Retinal pigment epithelial cell (primary cell): ENCODE data around the gene PRPF31.

Experiments
- DNase-seq: peaks from one replicate; pipeline ENCODE4 v3.0.0-alpha.2; 2010; ENCODE audit warnings: low read depth
- H3K4me3 ChIP-seq: 2 replicates; pipeline ENCODE4 v1.5.1; 2011; ENCODE audit warnings: mild to moderate bottlenecking, low read length, control low read depth, moderate library complexity
- TF ChIP-seq, protein P1 (sequence below): conservative IDR thresholded peaks from 2 replicates; pipeline ENCODE4 v1.5.1; 2011; ENCODE audit warnings: low read depth, low read length, control low read depth, inconsistent platforms

PRPF31 gene

DNA sequence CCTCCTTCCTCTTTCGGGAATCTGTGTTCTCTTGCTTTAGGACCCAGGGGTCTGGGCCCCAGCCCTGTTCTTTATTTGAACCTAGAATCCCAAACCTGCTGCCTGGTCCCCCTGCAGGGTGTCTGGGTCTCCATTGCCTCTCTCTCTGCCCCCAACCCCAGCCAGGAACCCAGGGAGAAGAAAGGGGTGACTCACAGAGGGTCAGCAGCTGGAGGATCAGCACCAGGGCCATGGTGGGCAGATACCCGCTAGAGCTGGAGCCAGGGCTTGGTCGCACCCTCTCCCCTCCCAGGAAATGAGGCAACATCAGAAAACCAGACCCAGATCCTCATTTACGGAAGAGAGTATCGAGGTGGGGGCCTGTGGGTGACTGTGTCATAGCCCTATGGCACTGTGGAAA lies 15.0 kb upstream of the PRPF31 start, which contains the start of gene OSCAR:
TSS of gene OSCAR (minus strand) at position 243 of the 400 bp plus-strand sequence. CDS start at position 232, 11 bp downstream.
- no peak within 1 kb of the TSS for H3K4me3 ChIP-seq
- TF ChIP-seq, protein P1, sequence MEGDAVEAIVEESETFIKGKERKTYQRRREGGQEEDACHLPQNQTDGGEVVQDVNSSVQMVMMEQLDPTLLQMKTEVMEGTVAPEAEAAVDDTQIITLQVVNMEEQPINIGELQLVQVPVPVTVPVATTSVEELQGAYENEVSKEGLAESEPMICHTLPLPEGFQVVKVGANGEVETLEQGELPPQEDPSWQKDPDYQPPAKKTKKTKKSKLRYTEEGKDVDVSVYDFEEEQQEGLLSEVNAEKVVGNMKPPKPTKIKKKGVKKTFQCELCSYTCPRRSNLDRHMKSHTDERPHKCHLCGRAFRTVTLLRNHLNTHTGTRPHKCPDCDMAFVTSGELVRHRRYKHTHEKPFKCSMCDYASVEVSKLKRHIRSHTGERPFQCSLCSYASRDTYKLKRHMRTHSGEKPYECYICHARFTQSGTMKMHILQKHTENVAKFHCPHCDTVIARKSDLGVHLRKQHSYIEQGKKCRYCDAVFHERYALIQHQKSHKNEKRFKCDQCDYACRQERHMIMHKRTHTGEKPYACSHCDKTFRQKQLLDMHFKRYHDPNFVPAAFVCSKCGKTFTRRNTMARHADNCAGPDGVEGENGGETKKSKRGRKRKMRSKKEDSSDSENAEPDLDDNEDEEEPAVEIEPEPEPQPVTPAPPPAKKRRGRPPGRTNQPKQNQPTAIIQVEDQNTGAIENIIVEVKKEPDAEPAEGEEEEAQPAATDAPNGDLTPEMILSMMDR: no peak
- no peak for DNase-seq

DNA sequence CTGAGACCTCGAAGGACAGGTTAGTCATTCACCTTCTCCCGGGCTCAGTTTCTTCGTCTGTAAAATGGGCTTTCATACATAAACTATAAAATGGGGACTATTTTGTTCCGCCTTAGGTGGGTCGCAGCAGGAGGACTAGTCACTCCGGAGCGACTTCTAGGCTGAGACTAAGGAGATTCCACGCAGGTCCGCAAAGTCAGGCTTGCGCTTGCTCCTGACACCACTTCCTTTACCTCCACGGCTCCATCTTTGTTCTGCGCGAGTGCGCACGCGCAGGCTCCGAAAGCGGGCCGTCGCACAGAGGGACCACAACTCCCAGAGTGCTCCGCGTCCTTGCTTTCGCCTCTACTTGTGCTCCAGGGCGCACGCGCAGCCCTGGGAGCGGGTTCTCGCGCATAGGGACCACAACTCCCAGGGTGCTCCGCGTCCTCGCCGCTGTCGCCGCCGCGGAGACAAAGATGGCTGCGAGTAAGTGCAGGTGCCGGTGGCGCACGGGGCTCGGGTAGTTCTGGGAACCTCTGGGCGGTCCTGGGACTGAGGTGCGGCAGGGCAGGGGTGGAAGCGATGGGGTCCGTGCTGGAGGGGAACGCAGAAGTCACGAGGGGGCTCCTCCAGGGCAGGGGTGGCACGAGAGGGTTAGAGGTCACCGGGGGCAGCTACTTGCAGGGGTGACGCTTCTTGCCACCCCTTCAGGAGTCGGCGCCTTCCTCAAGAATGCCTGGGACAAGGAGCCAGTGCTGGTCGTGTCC lies 13.0 kb upstream of the PRPF31 start, which contains the start of gene NDUFA3:
TSS of gene NDUFA3 (plus strand) at position 435 of the 749 bp plus-strand sequence. CDS start at position 459, 24 bp downstream.
- peak within 1 kb of the TSS; percentile 97 for H3K4me3 ChIP-seq
- TF ChIP-seq, protein P1: no peak
- DNase-seq: peak; percentile 91

DNA sequence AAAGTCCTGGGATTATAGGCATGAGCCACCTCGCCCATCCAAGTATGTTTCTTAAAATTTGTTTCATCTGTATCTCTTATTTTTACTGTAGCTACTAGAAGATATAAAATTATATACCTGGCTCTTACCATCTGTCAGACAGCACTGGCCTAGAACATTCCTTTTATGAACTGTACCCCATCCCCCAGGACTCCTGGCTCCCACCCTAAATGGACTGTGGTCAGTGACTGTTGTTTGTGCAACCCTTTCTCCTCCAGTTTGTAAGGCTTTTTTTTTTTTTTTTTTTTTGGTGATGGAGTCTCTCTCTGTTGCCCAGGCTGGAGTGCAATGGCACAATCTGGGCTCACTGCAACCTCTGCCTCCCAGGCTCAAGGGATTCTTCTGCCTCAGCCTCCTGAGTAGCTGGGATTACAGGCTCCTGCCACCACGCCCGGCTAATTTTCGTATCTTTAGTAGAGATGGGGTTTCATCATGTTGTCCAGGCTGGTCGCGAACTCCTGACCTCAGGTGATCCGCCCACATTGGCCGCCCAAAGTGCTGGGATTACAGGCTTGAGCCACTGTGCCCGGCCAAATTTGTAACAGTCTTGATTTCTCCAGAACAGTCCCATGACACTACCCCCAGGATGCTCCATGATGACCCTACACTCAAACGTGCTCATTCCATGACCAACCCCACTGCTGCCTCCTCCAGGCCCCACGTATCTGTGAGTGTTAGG lies 10.4 kb upstream of the PRPF31 start:
- DNase-seq: no peak
- TF ChIP-seq, protein P1: no peak
- no peak overlapping the region for H3K4me3 ChIP-seq

DNA sequence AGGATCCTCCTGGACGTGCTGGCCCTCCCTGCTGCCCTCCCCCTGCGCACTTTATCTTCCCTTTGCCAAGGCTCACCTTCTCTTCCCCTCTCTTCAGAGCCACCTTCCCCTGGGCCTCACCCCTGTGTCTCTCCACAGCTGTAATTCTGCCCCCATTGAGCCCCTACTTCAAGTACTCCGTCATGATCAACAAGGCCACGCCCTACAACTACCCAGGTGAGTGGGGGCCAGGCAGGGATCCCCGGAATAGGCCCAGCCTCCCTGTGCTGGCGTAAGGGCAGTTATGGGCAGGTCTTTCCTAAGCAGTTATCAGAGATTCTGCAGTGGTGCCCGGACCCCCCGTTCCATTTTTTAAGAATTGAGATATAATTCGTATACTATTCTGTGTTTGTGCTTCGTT lies 9.8 kb upstream of the PRPF31 start:
- no peak for DNase-seq
- TF ChIP-seq, protein P1: no peak
- no peak overlapping the region for H3K4me3 ChIP-seq

DNA sequence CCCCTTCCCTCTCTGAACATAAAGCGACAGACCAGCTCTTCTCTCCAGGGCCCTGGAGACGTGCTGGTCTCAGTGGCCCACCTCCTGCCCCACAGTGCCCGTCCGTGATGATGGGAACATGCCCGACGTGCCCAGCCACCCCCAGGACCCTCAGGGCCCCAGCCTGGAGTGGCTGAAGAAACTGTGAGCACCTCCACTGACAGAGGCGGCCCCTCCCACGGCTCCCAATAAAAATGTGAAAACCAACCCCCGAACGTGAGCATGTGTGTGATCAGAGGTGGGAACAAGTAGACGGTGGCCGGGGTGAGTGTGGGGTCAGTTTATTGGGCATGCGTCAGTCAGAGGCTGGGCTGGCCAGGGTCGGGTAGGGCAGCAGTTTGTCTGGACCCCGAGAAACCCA lies 8.8 kb upstream of the PRPF31 start:
- TF ChIP-seq, protein P1: no peak
- no peak overlapping the region for H3K4me3 ChIP-seq
- DNase-seq: no peak

DNA sequence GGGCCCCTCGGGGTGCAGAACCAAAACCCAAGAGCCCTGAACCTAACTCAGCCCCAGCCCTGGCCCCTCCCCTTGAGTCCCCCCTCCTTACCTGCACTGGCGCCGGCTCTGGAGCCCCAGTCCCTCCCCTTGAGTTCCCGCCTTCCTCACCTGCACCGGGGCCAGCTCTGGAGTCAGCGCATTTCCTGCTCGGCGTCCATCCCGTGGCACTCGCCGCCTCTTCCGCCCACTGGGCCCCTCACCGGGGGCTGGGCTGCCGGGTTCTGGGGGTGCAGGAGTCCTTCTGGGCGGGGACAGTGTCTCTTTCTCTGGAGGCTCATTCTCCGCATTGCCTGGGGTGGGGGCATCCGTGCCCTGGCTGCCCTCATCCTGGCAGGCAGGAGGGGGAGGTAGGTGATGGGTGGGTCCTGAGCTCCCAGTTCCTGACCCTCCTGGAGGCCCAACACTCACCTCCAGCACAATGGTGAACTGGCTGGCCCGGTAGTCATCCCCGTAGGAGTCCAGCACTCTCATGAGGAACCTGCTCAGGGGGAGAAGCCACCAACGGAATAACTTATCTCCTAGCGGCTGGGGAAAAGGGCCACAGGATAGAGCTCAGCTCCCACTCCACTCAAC lies 7.6 kb upstream of the PRPF31 start:
- H3K4me3 ChIP-seq: no peak overlapping the region
- no peak for DNase-seq
- TF ChIP-seq, protein P1: no peak
